Measurements from ENCODE around the gene SH3BGR.

SH3BGR gene

DNA sequence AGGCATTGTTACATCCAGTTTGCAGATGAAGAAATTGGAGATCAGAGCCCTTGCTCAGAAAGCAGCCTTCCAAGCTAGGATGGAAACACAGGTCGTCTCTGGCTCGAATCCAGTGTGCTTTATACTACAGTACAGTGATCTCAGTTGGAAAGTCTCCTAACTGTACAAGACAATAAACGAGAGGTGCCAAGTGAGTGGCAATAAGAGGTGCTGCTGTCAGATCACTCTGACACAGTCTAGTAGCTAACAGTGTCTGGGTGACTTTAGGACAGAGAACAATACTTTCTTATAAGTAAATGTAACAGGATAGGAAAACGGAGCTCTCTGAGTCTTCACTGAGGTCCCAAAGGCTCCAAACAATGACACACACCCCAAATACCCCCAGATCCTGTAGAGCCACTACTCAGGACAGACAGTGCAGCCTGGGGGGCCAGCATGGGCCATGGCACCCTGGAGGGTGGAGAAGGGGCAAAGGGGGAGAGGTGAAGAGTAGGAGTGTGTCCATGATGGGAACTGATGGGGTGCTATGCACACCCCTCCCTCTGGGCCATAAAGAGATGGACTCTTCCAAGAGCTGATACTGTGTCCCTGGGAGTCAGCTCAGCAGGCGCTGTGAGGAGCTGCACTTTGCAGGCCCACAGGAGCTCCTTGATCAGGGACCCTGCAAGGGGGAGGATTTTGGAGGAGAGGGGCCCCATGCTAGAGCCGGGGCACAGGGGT, 3.3 kb downstream of the SH3BGR start:
- DNase-seq, result peak in 2 of 58 donors; percentile 7 to 12

GRCh38 chr21:39456665-39457064, 4.9 kb downstream of the SH3BGR start:
- DNase-seq, result no peak

DNA sequence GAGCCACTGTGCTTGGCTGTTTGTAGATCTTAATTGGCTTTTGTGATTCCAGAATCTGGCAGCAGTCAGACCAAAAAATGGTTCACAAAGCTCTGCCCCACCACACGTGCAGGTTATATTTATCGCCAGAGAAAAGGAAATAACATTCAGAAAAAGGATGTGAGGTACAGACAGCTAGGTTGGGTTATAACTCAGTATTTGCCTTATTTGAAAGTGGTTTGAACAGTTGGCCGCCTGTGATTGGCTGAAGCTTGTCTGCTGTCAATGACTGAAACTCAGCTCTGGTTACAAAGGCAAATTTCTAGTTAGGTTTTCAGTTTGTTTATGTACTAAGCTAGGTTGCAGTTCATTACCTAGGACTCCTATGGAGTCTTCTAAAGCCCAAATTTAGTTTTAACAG, 9.6 kb downstream of the SH3BGR start:
- no peak for DNase-seq

DNA sequence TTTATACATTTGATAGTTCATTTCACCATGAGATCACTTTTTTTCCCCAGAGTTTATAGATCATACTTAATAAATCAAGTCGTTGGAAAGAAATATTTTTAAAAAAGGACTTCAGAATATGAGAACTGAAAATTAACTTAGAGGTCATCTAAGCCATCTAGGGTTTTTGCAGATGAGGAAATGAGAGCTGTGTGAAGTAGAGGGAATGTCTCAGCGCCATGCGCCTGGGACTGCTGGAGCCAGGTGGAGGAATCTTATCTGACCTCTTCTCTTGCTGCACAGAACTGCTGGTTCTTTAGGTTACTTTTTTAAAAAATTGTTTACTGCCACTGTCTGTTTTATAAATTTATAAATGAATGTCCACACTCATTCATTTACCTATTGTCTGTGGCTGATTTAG, 11.5 kb downstream of the SH3BGR start:
- no peak for DNase-seq

DNA sequence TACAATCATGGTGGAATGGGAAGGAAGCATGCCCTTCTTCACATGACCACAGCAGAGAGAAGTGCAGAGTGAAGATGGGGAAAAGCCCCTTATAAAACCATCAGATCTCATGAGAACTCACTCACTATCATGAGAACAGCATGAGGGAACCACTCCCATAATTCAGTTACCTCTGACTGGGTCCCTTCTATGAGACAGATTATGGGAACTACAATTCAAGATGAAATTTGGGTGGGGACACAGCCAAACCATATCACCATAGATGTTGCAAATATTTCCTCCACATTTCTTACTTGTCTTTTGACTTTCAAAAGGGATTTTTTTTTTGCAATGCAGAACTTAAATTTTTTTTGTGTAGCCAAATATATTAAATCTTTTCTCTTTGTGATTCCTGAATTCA, 14.8 kb downstream of the SH3BGR start:
- no peak for DNase-seq

DNA sequence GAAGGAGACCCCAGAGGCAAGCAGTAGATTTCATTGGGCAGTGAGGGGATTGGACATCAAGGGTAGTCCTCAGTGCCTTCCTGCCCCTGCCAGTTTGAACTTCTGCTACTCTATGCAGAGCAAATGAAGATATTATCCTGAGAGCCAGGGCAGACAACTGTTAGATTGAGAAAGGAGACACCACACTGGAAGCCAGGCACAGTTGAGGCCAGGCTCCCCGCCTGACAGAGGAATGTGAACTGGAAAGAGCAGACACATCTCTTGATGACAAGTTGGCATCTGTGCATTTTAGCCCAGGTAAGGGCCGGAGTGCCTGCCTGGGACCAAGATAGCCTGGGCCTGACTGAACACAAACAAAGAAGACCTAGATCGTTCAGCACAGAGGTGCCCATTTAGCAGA, 16.0 kb downstream of the SH3BGR start:
- no peak for DNase-seq

- no peak for DNase-seq
Observed at GRCh38 chr21:39468559-39468958, 16.8 kb downstream of the SH3BGR start.

DNA sequence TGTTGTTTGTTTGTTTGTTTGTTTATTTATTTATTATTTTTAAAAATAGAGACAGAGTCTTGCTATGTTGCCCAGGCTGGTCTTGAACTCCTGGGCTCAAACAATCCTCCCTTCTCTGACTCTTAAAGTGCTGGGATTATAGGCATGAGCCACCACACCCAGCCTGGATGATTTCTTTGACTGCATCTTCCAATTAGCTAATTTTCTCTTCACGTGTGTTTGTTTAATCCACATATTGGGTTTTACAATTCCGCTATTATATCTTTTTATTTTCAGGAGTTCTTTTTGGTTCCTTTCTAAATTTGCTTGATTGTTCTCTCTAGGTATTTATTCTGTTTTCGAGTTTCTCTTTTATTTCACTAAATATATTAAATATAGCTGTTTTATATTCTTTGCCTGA, 19.8 kb downstream of the SH3BGR start:
- DNase-seq, result no peak

- DNase-seq, result no peak
Observed at GRCh38 chr21:39472786-39473185, 21.0 kb downstream of the SH3BGR start.

DNA sequence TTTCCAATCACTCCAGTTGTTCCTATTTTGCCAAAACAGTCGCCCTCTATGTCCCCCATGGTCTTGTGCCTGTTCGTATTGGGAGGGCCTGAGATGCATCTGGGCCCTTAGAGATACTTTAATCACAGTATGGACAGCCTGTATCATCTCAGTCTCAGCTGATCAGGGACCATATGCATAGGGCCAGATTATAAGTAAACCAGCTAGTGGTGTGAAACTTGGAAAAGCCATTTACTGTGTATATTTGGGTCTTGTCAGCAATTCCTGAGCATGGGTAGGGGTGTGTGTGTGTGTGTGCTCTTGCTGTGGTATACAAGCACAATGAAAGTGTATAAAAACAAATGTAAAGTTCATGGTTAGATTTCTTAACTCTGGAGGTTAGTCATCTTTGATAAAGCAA, 22.8 kb downstream of the SH3BGR start:
- no peak for DNase-seq

DNA sequence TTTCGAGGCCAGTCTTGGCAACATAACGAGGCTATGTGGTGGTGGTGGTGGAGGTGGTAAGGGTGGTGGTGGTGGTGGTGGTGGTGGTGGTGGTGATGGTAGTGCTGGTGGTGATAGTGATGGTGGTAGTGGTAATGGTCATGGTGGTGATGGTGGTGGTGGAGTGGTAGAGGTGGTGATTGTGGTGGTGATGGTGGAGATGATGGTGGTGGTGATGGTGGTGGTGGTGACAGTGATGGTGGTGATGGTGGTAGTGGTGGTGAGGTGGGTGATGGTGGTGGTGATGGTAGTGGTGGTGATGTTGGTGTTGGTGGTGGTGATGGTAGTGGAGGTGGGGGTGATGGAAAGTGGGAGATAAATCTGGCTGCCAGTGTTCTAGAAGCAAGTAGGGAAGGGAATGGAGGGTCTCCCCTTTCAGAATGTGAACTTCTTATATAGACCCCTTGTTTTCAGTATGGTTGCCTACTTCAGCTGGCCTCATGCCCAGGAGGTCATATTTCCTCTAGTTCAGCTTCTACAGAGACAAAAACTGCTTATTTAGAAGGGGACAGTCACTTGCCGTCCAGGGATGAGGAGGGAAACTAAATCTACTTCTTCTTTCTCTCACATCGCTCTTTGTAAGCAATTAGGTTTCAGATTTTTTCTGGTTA, 27.5 kb downstream of the SH3BGR start:
- DNase-seq, result peak in 1 of 58 donors; percentile 3

DNA sequence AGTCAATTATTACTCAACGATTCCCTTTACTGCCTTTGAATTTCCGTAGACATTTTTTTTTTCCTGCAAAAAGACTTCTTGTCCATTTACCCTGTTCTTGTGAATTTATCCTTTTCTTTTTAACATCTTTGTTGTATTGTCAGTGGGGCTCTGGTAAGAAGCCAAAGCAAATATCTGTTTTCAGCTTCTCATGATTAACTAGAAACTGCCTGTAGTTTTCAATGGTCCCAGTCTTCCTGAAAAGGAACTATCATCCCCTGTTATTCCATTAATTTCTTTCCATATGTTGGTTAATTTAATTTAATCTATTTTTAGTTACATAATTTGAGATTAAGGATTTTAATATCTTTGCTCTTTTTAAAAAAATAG, 28.0 kb downstream of the SH3BGR start:
- DNase-seq, result no peak

- DNase-seq, result no peak
Observed at GRCh38 chr21:39480271-39480670, 28.5 kb downstream of the SH3BGR start.

DNA sequence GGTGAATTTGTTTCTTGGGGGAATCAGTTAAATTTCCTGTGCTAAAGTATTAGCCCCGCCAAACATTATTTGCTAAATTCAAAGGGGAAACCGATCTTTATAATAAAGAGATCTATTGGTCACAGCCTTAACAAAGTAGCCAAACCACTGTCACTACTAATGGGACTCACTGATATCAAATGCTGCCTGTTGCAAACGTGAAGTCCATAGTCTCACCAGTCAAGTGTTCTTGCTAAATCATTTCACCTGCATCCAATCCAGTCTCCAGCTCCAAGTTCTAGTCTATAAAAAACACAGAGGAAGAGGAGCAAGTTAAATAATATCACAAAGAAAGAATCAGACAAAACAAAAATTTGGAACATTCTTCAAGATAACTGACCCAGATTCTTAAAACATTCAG, 30.1 kb downstream of the SH3BGR start:
- no peak for DNase-seq

- DNase-seq, result no peak
Observed at GRCh38 chr21:39483917-39484316, 32.1 kb downstream of the SH3BGR start.

DNA sequence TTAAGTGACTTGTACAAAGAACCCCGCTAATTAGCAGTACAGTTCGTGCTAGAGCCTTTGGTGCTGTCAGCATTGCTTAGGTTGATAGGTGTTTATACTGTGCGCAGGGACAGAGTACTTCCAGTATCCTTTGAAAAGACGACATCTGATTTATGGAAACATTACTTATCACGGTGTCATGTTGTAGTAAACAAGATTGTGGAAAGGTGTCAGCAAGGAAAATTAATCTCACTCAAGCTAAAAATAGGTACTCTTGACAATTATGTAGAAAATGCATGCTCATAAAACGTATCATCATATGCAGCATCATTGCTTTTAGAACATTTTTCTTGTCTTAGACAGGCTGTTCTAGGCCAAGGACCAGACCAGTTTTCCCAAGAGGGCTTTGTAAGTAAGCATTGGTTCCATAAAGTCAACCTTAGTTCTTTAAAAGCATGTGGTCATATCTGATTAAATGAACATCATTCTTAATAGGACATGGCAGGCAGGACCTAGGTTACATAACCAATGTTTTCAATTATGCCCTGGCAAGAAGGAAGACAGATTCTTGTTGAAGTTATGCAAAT, 33.0 kb downstream of the SH3BGR start:
- no peak for DNase-seq

GRCh38 chr21:39489380-39489924, 37.7 kb downstream of the SH3BGR start:
- DNase-seq, result no peak

DNA sequence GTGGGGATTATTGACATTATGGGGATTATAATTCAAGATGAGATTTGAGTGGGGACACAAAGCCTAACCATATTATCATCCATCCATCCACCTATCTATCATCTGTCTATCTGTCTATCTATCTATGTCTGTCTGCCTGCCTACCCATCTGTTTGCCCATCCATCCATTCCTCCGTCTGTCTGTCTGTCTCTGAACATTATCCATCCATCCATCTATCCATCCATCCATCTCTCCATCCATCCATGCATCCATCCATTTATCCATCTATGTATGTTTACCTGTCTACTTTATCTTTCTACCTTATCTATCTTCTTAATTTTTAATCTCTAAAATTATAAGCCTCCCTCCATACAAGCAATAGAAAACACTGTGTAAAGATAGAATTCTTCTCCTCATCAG, 47.4 kb downstream of the SH3BGR start:
- DNase-seq, result no peak

GRCh38 chr21:39502631-39503030, 50.9 kb downstream of the SH3BGR start:
- peak in 40 of 58 donors; percentile 6 to 80 (median 38) for DNase-seq

DNA sequence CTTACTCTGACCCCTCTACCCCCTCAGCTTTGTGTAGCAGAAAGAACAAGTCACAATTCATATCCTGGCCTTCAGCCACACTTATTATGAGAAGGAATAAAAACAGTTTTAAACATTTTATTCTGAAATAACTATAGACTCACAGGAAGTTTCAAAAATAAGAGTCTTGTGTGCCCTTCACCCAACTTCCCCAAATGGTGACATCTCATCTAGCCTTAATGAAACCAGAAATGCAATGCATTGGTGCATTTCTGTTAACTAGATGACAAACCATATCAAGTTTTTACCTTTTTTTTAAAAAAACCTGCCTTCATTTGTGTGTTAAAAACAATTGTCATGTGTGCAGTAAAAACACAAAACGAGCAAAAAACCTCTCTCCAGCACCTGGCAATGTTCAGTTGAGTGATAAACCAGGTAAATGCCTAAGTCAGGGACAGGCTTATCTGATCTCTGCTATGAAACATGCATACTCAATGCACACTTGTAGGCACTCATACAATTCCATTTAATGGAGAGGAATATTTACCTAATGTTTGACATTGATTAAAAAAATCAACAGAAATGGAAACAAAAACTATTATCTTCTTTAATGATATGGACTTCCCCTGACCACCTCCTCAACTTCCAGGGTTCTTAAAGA, 51.5 kb downstream of the SH3BGR start:
- no peak for DNase-seq

DNA sequence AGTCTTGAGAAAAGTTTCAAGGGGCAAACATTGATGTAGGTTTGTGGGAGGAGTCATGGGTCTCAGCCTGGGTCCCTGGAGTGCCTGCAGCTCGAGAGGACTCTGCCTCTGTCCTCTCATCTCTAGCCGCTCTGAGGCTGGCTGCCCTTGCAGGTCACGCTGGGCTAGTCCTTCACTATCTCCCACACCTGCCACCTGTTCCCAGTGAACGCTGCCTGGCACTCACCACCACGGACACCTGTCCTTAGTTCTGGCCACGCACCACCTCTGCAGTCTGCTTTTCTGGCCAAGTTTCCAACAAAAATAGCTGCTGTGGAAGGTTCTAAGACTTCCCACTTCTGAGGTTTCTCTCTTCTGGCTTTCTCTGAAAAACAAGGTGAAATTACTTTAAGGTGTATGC, 52.5 kb downstream of the SH3BGR start:
- peak in 1 of 58 donors; percentile 11 for DNase-seq

DNA sequence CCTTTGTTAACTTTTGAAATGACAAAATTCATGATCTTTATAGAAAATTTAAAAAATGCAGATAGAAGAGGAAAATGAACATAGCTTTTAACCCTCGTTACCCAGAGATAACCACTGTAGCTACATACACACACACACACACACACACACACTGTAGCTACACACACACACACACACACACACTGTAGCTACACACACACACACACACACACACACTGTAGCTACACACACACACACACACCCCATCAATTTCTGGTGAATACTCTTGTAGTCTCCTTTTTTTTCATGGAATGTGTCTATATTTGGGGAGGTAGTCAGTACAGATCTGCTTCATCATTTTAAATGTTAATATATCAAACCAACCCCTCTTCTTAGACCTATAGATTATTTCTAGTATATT, 58.5 kb downstream of the SH3BGR start:
- DNase-seq, result no peak

Data from anterior cingulate cortex (tissue), 58 donors.